GM19467 (cell line): ENCODE data around the gene CAP2.
"Not testable (repeated sequence)": the region's sequence is repeated elsewhere in the genome, so short reads cannot be mapped to it uniquely, and the experiment has no call there.

ENCODE experiments used
- ATAC-seq: cut with Tn5 transposase; IDR thresholded peaks from one replicate; pipeline ENCODE4 v1.9.1; 2021; ENCODE audit warnings: mild to moderate bottlenecking, moderate library complexity; ENCODE audit not compliant: unreplicated experiment

CAP2 gene

DNA sequence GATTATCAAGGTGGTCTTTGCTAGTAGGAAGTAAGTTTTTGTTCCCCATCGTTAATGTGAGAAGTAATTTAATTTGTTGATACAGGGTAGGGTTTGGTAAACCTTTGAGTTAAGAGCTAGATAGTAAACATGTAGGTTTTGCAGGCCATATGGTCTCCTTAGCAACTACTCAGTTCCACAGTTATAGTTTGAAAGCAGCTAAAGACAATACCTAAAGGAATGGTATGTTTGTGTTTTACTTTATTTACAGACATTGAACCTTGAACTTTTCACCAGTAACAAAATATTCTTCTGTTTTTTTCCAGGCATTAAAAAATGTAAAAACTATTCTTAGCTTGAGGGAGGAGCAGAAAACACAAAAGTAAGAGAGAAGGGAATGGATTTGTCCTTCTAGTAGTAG is 1.7 kb downstream of the CAP2 start:
- ATAC-seq, result no peak

DNA sequence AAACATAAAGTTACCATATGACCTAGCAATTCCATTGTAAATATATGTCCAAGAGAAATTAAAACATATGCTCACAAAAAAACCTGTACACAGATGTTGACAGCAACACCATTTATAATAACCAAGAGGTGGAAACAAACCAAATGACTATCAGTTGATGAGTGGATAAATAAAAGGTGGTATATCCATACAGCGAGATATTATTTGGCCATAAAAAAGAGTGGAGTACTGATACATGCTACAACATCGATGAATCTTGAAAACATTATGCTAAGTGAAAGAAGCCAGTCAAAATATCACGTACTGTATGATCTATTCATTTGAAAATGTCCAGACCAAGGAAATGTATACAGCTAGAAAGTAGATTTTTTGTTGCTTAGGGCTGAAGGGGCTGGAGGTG is 2.9 kb downstream of the CAP2 start:
- no peak for ATAC-seq

DNA sequence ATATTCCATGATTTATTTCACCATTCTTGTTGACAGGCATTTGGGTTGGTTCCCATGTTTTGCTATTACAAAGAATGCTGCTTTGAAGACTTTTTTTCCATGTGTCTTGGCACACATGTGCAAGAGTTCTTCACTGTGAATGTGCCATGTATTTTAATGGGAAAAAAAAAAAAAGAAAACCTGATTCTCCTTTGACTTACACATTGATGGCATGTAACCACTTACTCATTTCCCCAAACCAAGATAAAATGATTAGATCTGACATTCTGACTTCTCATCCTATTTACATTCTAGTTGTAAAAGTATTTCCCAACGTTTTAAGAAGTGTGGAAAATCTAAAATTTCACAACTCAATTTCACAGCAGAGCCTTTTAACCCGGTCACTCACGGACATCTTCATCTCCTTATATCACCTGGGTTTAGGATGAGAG is 4.4 kb downstream of the CAP2 start:
- ATAC-seq, result no peak

DNA sequence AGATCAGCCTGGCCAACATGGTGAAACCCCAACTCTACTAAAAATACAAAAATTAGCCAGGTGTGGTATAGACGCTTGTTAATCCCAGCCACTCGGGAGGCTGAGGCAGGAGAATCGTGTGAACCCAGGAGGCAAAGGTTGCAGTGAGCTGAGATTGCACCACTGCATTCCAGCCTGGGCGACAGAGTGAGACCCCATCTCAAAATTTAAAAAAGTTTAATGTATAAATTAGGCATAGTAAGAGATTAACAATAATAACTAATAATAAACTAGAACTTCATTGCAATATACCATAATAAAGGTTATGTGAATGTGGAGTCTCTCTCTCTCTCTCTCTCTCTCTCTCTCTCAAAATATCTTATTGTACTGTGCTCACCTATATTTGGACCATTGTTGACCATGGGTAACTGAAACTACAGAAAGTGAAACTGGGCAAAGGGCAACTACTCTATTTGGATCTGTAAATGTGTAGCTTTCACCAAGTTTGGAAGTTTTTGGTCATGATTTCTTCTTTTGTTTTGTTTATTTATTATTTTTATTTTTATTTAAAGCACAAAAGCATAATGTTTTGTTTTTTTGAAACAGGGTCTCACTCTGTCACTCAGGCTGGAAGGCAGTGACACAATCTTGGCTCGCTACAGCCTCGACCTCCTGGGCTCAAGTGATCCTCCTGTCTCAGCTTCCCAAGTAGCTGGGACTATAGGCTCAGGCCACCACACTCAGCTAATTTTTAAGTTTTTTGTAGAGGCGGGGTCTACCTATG is 12.0 kb downstream of the CAP2 start:
- not testable (repeated sequence) for ATAC-seq

DNA sequence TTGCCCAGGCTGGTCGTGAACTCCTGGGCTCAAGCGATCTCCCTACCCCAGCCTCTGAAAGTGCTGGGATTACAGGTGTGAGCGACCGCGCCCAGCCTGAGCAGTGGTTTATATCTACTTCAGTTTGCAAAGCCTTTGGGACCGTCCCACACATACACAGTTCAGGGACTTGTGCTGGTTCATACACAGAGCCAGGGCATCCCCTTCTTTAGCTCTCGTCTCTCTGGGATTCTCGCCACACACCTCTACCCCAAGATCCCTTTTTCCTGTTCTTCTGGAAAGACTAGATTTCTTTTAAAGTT is 12.5 kb downstream of the CAP2 start:
- no peak for ATAC-seq

DNA sequence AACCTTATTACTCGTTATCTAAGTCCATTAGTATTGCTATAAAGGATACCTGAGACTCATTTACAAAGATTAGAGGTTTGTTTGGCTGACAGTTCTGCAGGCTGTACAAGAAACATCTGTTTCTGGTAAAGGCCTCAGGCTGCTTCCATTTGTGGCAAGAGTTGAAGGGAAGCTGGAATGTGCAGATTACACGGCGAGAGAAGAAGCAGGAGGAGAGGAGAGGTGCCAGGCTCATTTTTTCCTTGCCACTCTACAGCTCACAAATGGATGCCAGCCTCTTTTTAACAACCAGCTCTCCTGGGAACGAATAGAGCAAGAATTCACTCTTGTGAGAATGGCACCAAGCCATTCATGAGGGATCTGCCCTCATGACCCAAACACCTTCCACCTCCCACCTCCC is 14.7 kb downstream of the CAP2 start:
- no peak for ATAC-seq

DNA sequence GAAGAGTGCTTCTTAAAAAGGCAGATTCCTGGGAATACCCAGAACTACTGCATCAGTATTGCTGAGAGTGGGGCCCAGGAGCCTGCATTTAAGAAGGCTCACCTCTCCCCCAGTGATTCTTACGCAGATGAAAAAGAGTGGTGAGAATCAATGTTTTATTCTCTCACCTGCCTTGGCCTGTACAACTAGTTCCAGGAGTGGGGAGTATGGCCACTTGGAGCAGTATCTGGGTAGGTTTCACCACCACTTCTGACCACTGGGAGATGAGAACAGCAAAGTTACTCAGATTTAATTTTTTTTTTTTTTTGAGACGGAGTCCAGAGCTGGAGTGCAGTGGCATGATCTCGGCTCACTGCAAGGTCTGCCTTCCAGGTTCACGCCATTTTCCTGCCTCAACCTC is 16.9 kb downstream of the CAP2 start:
- ATAC-seq, result no peak

DNA sequence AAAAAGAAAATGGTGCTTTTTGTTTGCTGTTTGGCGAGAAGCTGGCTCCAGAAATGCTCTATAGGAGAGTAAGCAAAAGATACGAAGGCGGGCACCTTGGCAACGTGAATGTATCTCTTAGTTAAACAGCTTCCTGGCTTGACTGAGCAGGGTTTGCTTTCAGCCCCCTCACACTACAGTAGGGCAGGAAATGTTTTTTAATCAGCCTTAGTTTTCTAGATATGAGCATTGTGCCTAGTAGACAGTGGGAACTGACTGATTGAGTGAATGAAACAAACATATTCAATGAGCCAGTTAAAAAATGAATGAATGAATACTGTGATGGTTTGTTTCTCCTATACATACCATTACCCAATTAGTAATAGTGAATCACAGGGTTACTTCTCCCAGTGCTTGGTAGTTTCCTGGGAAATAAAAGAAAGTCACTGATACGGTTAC is 19.9 kb downstream of the CAP2 start:
- no peak for ATAC-seq

DNA sequence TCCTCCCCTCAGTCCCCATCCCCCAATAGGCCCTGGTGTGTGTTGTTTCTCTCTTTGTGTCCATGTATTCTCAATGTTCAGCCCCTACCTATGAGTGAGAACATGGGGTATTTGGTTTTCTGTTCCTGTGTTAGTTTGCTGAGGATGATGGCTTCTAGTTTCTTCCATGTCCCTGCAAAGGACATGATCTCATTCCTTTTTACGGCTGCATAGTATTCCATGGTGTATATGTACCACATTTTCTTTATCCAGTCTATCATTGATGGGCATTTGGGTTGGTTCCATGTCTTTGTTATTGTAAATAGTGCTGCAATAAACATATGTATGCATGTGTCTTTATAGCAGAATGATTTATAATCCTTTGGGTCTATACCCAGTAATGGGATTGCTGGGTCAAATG is 21.0 kb downstream of the CAP2 start:
- not testable (repeated sequence) for ATAC-seq

DNA sequence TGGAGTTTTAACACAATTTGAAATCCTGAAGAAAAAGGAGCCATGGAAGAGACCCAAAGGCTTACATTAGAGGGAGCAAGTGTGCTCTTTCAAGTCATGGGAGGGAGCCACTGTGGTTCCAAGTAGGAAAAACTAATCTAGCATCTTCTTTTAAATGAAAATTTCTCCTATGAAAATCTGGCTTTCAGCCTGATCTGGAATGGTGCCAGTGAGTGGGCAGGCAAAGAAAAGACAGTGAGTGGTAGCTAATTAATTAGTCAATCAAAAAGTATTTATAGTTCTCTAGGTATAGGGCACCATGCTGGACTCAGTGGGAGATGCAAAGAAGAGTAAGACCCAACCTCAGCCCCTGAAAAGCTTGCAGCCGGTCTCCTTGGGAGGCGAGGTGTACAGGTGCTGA is 21.9 kb downstream of the CAP2 start:
- ATAC-seq, result no peak

DNA sequence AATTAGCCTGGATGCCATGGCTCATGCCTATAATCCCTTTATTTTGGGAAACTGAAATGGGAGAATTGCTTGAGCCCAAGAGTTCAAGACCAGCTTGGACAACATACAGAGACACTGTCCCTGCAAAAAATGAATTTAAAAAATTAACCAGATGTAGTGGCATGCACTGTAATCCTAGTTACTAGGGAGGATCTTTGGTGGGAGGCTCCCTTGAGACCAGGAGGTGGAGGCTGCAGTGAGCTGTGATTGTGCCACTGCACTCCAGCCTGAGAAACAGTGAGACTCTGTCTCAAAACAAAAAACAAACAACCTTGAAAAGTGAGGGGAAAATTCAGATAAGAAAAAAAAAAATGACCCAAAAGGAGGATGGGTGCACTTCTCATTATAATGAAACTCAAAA is 23.4 kb downstream of the CAP2 start:
- ATAC-seq, result no peak

DNA sequence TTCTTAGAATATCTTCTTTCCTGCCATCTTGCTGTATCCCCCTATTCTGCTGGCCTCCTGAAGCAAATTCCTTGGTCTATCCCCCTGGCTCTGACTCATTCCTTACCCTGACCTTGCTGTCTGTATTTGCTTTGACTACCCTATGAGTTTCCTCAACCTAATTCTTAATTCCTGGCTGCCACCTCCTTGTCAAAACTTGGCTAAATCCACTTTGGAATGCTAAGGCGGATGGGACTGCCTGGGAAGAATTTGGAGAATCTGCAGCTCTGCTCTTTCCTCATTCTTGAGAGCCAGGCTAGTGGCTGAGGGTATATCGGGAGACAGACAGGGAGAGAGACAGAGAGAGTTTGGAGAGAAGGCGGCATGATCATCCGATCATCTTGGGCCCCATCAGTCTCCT is 24.4 kb downstream of the CAP2 start:
- no peak for ATAC-seq

DNA sequence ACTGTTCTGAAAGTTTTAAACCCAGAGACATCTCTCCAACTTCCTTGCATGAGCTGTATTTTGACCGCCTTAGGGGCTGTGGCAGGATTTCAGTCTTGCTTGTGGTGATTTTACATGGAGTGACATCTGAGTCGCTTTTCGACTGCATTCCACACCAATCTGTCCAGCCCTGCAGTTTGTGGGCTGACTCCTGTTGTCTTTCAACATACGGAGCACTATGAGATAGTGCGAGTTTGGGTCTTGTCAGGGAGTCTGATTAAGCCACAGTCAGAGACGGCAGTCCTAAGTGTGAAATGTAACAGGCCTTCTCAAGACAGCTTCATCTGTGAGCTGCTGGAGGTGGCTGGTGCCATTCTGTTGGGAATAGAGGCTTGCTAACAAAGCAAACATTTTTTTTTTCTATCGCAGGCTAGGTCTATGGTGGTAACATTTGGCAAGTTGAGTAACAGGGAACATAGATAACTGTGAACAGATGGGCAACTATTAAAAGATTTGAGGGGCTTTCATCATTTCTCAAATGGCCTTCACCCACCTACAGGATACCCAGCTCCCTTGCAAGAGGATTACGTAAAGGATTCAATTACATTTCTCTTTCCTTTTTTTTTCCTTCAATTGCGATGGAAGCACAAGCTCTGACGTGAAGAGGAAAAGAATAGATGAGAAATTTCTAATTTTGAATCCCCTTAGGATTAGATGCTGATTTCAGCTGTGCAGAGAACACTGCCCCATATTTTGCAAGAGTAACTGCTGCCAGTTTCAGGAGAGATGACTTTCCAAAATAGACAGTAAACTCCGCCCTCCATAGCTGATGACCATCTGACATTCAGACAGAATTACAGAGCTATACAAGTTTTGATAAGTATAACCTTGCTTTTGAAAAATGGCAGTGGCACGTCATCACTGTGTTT is 25.1 kb downstream of the CAP2 start:
- no peak for ATAC-seq

DNA sequence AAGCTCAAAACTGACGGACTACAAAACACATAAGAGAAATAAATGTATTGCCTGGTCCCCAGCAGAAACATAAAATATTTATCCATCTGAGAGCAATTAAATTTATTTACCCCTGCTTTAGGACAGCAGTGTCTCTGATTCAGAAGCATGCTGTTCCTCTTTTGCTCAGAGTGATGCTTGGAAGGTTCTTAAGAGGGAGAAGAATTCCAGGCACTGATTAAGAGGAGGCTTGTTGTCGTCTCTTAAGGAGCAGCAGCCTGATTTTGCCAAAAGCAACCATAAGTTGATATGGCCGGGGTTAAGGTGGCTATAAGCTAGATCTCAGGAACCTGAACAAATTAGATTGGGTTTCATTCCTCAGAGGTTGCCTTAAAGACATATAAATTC is 25.8 kb downstream of the CAP2 start:
- no peak for ATAC-seq

DNA sequence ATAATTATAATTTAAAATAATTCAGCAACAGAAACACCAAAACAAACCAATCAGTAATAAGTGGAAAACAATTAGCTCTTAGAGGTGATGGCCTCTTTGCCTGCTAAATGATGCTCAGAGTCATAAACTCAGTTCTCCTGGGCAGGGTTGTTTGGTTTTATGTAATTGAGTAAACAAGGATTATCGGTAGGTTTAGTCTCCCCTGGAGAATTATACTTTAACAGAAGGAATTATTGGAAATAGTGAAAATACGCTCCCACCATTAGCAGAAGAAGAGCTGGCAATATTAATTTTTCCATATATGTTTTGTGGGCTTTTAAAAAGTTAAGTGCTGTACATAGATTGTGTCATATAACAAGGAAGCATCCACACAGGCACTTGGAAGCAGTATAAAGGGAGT is 27.0 kb downstream of the CAP2 start:
- no peak for ATAC-seq

DNA sequence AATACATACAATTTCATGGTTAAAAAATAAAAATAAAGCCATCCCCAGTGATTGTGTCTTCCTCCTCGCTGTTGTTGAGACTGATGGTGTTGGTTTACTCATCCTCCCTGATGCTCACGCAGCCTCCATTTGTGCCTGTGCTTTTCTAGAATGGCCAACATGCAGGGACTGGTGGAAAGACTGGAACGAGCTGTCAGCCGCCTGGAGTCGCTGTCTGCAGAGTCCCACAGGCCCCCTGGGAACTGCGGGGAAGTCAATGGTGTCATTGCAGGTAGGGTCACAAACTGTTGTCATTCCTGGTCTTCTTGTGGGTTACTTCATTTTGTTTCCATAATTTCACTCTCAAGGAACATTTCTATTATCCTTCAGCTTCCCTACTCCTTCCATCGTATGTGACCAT is 28.0 kb downstream of the CAP2 start:
- no peak for ATAC-seq

DNA sequence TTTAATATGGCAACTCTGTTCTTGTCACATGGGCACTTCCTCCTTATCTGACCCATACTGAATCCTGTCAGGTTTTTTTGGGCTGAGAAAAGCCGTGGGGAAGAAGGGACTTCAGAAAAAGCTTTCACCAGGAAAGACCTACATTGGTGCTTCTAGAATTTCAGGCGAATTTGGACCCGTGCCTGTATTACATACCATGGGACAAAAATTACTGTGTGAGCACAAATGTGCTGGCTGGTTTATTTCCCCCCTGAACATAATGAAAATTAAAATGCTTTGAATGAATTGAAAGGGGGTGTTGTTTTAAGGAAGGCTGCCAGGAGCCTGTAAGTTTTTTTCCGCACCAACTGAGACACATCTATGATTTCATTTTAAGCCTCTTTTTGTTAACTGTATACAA is 29.6 kb downstream of the CAP2 start:
- no peak for ATAC-seq

DNA sequence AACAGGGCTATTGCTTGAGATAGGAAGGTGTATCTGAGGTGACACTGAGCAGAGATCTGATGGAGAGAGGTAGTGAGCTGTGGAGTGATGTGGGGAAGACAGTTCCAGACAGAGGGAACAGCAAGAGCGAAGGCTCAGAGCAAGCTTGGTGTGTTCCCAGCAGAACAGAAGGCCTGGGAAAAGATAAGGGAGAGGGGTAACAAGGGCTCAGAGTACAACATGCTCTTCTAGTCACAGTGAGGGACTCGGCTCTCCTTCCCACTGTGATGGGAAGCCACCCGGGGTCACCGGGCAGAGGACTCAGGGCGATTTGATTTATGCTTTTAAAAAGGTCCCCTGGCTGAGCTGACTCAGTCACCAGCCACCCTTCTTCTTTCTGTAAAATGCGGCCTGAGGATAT is 33.7 kb downstream of the CAP2 start:
- ATAC-seq, result no peak

DNA sequence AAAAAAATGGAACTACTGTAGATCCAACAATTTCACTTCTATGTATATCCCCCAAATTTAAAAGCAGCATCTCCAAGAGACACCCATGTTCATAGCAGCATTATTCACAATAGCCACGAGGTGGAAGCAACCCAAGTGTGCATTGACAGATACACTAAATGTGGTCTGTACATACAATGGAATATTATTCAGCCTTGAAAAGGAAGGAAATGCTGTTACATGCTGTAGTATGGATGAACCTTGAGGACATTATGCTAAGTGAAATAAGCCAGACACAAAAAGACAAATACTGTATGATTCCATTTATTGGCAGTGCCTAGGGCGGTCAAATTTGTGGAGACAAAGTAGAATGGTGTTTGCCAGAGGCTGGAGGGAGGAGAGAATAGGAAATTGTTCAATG is 34.2 kb downstream of the CAP2 start:
- no peak for ATAC-seq

DNA sequence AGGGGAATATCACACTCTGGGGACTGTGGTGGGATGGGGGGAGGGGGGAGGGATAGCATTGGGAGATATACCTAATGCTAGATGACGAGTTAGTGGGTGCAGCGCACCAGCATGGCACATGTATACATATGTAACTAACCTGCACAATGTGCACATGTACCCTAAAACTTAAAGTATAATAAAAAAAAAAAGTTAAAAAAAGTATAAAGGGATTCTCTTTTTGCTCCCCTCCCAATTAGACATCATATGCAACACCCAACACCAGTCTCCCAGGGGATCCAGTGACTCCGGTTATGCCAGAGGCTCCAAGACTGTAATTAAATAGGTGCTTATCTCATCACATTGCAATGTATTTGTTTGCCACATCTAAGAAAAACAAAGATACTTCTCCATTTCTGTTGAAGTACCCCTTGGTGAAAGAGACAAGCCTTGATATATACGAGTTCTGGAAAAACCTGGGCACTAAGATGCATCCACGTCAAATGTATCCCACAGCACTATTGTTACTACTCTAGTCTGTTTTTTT is 35.3 kb downstream of the CAP2 start:
- ATAC-seq, result not testable (repeated sequence)

DNA sequence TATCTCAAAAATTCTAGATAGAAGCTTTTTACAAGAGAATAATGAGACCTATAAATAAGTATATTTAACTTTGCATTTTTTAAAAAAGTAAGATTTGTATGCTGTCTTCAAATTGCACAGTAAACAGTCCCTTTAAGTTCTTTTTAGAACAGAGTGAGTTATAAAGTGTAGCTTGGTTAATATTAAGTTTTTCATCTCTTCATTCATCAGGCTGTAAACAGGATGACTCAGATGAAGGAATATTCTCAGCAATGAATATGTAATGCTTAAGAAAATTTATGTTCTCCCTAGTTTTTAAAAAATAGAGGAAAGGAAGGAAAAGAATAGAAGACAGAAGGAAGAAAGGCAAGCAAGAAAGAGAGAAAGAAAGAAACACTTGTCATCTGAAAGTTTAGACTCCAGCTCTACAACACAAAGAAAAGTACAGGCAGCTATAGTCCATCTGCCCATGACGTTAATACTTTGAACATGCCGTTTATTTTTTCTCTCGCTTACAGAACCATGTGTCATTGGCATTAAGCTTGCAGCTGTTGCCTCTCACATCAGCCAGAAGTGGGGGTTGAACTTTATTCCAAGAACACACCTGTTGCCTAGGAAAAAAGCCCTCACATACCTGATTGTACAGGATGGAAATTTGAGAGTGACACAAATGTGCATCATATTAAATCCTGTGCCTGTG is 36.1 kb downstream of the CAP2 start:
- no peak for ATAC-seq

DNA sequence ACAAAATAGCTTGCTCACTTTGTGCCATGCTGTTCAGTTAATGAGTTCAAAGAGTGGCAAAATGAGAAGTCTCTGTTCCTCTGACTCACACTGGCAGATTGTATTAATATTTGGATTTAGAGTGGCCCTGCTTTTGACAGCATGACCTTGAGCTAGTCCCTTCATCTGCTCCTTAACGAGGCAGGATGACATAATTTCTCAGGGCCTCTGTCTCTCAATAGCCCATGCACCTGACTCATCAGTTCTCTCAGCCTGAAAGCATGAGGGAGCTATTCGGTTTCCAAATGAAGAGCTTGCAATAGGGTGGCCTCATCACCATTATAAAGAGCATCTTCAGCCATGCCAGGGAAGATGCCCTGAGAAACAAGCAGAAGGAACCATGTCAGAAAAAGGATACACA is 38.2 kb downstream of the CAP2 start:
- ATAC-seq, result no peak
